22Rv1 (cell line): ENCODE data around the gene MAML1.
"Not testable (repeated sequence)": the region's sequence is repeated elsewhere in the genome, so short reads cannot be mapped to it uniquely, and the experiment has no call there.

ENCODE experiments used
- ZFX ChIP-seq: fragments of 450-650 bp; IDR thresholded peaks from 2 replicates; pipeline ENCODE4 v1.6.1; 2017; ENCODE audit warnings: antibody characterized with exemption, borderline replicate concordance
- TF ChIP-seq, protein P1 (sequence below): fragments of 450-650 bp; IDR thresholded peaks from 2 replicates; pipeline ENCODE4 v1.5.1; 2017; ENCODE audit warnings: mild to moderate bottlenecking

DNA sequence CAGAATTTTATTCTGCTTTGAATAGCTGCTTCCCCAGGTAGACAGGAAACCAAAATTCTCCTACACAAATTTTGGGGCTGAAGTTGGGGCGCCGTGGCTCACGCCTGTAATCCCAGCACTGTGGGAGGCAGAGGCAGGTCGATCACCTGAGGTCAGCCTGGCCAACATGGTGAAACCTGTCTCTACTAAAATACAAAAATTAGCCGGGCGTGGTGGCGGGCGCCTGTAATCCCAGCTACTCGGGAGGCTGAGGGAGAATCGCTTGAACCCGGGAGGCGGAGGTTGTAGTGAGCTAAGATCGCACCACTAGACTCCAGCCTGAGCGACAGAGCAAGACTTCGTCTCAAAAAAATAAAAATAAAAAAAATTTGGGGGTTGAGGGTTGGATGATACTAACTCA lies 35.1 kb upstream of the MAML1 start:
- TF ChIP-seq, protein P1, sequence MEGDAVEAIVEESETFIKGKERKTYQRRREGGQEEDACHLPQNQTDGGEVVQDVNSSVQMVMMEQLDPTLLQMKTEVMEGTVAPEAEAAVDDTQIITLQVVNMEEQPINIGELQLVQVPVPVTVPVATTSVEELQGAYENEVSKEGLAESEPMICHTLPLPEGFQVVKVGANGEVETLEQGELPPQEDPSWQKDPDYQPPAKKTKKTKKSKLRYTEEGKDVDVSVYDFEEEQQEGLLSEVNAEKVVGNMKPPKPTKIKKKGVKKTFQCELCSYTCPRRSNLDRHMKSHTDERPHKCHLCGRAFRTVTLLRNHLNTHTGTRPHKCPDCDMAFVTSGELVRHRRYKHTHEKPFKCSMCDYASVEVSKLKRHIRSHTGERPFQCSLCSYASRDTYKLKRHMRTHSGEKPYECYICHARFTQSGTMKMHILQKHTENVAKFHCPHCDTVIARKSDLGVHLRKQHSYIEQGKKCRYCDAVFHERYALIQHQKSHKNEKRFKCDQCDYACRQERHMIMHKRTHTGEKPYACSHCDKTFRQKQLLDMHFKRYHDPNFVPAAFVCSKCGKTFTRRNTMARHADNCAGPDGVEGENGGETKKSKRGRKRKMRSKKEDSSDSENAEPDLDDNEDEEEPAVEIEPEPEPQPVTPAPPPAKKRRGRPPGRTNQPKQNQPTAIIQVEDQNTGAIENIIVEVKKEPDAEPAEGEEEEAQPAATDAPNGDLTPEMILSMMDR = not testable (repeated sequence)
- not testable (repeated sequence) for TF ChIP-seq ZFX
